Astrocyte (in vitro differentiated cells and primary cell): ENCODE results near the gene ENPP3. TPM values are rescaled to one million over a fixed set of nuclear protein-coding genes. Genes with fewer than 3 reads are reported as not detected.

Source experiments
- DNase-seq: peaks from one replicate; pipeline ENCODE4 v3.0.0-alpha.2; 2010; ENCODE audit warnings: low read depth
- FAIRE-seq: peaks from 2 replicates; lab custom pipeline; 2011; peaks lifted over from hg19 to GRCh38; lab: Jason Lieb, UNC
- H2AFZ ChIP-seq: 2 replicates; pipeline ENCODE4 v1.6.0; 2012; ENCODE audit warnings: low read depth, low read length, inconsistent platforms
- H3K27ac ChIP-seq: 2 replicates; pipeline ENCODE4 v1.5.1; 2011; ENCODE audit warnings: low read depth, low read length, inconsistent platforms
- H3K27me3 ChIP-seq: 2 replicates; pipeline ENCODE4 v1.6.0; 2011; ENCODE audit warnings: low read length, inconsistent platforms; ENCODE audit not compliant: insufficient read depth
- H3K36me3 ChIP-seq: 2 replicates; pipeline ENCODE4 v1.5.1; 2011; ENCODE audit warnings: low read length, inconsistent platforms; ENCODE audit not compliant: insufficient read depth
- H3K4me1 ChIP-seq: 2 replicates; pipeline ENCODE4 v1.5.1; 2011; ENCODE audit warnings: low read length, inconsistent platforms; ENCODE audit not compliant: insufficient read depth
- H3K4me2 ChIP-seq: 2 replicates; pipeline ENCODE4 v1.6.0; 2012; ENCODE audit warnings: low read length, inconsistent platforms
- H3K4me3 ChIP-seq: 2 replicates; pipeline ENCODE4 v1.5.1; 2011; ENCODE audit warnings: low read depth, mild to moderate bottlenecking, low read length, inconsistent platforms; ENCODE audit not compliant: insufficient read depth
- H3K79me2 ChIP-seq: 2 replicates; pipeline ENCODE4 v1.6.0; 2012; ENCODE audit warnings: mild to moderate bottlenecking, low read length, inconsistent platforms; ENCODE audit not compliant: insufficient read depth
- H3K9ac ChIP-seq: 2 replicates; pipeline ENCODE4 v1.6.0; 2012; ENCODE audit warnings: mild to moderate bottlenecking, low read length, inconsistent platforms
- H3K9me3 ChIP-seq: 2 replicates; pipeline ENCODE4 v1.5.1; 2012; ENCODE audit warnings: low read depth, mild to moderate bottlenecking, low read length, inconsistent platforms; ENCODE audit not compliant: insufficient read depth
- H4K20me1 ChIP-seq: 2 replicates; pipeline ENCODE4 v1.6.0; 2012; ENCODE audit warnings: low read length, inconsistent platforms; ENCODE audit not compliant: insufficient read depth
- H3K27ac Mint-ChIP-seq: one replicate; pipeline ENCODE4 v1.8.0; 2021; ENCODE audit warnings: mild to moderate bottlenecking, mixed read lengths; ENCODE audit not compliant: unreplicated experiment
- H3K27me3 Mint-ChIP-seq: one replicate; pipeline ENCODE4 v1.8.0; 2021; ENCODE audit warnings: low read depth, mixed read lengths; ENCODE audit not compliant: unreplicated experiment
- H3K36me3 Mint-ChIP-seq: one replicate; pipeline ENCODE4 v1.8.0; 2021; ENCODE audit warnings: low read depth, mixed read lengths; ENCODE audit not compliant: unreplicated experiment
- H3K4me1 Mint-ChIP-seq: one replicate; pipeline ENCODE4 v1.8.0; 2021; ENCODE audit warnings: low read depth, mixed read lengths; ENCODE audit not compliant: unreplicated experiment
- H3K4me3 Mint-ChIP-seq: one replicate; pipeline ENCODE4 v1.8.0; 2021; ENCODE audit warnings: mild to moderate bottlenecking, moderate library complexity, mixed read lengths; ENCODE audit not compliant: unreplicated experiment
- H3K9me3 Mint-ChIP-seq: one replicate; pipeline ENCODE4 v1.8.0; 2021; ENCODE audit warnings: mild to moderate bottlenecking, mixed read lengths; ENCODE audit not compliant: unreplicated experiment
- EZH2 ChIP-seq: IDR thresholded peaks from 2 replicates; pipeline ENCODE4 v1.6.1; 2012; ENCODE audit warnings: mild to moderate bottlenecking, low read length, inconsistent platforms; ENCODE audit not compliant: insufficient read depth
- total RNA-seq: library from RNA; stranded (reverse); gene quantifications from 2 replicates; pipeline ENCODE4 v1.2.1, GENCODE V29; 2021
- TF ChIP-seq, protein P1 (sequence below): IDR thresholded peaks from 2 replicates; pipeline ENCODE4 v1.5.1; 2011; ENCODE audit warnings: low read depth, mild to moderate bottlenecking, inconsistent platforms, low read length, moderate library complexity; ENCODE audit not compliant: insufficient read depth

The ENPP3 gene
- total RNA-seq, 1 donor from 2014 or later: not detected

DNA sequence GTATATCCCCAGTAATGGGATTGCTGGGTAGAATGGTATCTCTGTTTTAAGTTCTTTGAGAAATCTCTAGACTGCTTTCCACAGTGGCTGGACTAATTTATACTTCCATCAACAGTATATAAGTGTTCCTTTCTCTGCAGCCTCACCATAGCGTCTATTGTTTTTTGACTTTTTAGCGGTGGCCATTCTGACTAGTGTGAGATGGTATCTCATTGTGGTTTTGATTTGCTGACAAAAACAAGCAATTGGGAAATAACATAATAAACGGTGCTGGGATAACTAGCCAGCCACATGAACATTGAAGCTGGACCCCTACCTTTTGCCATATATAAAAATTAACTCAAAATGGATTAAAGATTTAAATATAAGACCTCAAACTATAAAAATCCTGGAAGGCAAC is 49.9 kb downstream of the ENPP3 start:
- FAIRE-seq (no peak), DNase-seq (no peak)
- Mint-ChIP-seq H3K27me3 (no peaks in the 10 kb centered on the region), H3K4me3 (no peak overlapping the region), H3K9me3 (no peaks in the 10 kb centered on the region), H3K36me3 (no peaks in the 10 kb centered on the region), H3K27ac (no peak overlapping the region), H3K4me1 (no peaks in the 10 kb centered on the region)
- Histone ChIP-seq H3K9me3 (no peaks in the 10 kb centered on the region), H4K20me1 (no peaks in the 10 kb centered on the region), H3K27ac (no peak overlapping the region), H3K4me2 (no peak overlapping the region), H3K36me3 (no peaks in the 10 kb centered on the region), H3K27me3 (no peaks in the 10 kb centered on the region), H2AFZ (no peak overlapping the region), H3K9ac (no peak overlapping the region), H3K4me1 (no peaks in the 10 kb centered on the region), H3K4me3 (no peak overlapping the region), H3K79me2 (no peaks in the 10 kb centered on the region)
- TF ChIP-seq, protein P1, sequence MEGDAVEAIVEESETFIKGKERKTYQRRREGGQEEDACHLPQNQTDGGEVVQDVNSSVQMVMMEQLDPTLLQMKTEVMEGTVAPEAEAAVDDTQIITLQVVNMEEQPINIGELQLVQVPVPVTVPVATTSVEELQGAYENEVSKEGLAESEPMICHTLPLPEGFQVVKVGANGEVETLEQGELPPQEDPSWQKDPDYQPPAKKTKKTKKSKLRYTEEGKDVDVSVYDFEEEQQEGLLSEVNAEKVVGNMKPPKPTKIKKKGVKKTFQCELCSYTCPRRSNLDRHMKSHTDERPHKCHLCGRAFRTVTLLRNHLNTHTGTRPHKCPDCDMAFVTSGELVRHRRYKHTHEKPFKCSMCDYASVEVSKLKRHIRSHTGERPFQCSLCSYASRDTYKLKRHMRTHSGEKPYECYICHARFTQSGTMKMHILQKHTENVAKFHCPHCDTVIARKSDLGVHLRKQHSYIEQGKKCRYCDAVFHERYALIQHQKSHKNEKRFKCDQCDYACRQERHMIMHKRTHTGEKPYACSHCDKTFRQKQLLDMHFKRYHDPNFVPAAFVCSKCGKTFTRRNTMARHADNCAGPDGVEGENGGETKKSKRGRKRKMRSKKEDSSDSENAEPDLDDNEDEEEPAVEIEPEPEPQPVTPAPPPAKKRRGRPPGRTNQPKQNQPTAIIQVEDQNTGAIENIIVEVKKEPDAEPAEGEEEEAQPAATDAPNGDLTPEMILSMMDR: no peak
- TF ChIP-seq EZH2: no peak

DNA sequence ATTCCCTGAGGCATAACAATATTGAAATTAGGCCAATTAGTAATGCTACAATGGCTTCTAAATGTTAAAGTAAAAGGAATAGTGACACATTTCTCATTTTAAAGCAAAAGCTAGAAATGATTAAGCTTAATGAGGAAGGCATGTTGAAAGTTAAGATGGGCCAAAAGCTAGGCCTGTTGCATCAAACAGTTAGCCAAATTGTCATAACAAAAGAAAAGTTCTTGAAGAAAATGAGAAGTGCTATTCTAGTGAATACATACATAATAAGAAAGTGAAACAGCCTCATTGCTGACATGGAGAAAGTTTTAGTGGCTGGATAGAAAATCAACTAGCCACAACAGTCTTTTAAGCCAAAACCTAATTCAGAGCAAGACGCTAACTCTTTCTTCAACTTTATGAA is 51.2 kb downstream of the ENPP3 start:
- Histone ChIP-seq H3K4me3 (no peak overlapping the region), H3K4me2 (no peak overlapping the region), H3K9me3 (no peaks in the 10 kb centered on the region), H3K36me3 (no peaks in the 10 kb centered on the region), H3K27me3 (no peaks in the 10 kb centered on the region), H3K9ac (no peak overlapping the region), H4K20me1 (no peaks in the 10 kb centered on the region), H2AFZ (no peak overlapping the region), H3K4me1 (no peaks in the 10 kb centered on the region), H3K27ac (no peak overlapping the region), H3K79me2 (no peaks in the 10 kb centered on the region)
- Mint-ChIP-seq H3K9me3 (no peaks in the 10 kb centered on the region), H3K27me3 (no peaks in the 10 kb centered on the region), H3K36me3 (no peaks in the 10 kb centered on the region), H3K4me3 (no peak overlapping the region), H3K4me1 (no peaks in the 10 kb centered on the region), H3K27ac (no peak overlapping the region)
- FAIRE-seq (no peak), DNase-seq (no peak)
- TF ChIP-seq, protein P1: no peak
- TF ChIP-seq EZH2: no peak

DNA sequence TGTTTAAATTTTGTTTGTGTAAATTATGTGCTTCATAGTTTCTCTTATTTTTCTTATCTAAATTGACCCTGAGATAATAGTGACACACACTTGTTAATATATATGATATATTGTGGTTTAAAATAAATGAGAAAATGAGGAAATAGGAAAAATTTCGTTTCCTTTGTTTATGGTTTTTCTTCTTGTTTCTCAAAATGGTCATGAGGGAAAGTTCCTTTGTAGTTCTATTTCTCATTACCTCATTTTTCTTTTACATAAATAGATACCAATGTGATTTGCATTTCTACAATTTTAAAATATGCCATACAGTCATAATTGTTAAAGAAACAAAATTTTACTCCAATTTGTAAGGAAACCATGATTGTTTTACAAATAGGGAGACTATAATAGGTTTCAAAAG is 54.9 kb downstream of the ENPP3 start:
- no peak overlapping the region for H3K27ac Mint-ChIP-seq
- H3K4me1 ChIP-seq: no peaks in the 10 kb centered on the region
- no peaks in the 10 kb centered on the region for H3K4me1 Mint-ChIP-seq
- H3K4me2 ChIP-seq: no peak overlapping the region
- no peak overlapping the region for H2AFZ ChIP-seq
- no peaks in the 10 kb centered on the region for H3K36me3 ChIP-seq
- TF ChIP-seq, protein P1: no peak
- TF ChIP-seq EZH2: no peak
- peaks cover under 1% of the 10 kb centered on the region for H3K27me3 Mint-ChIP-seq
- H4K20me1 ChIP-seq: no peaks in the 10 kb centered on the region
- H3K4me3 Mint-ChIP-seq: no peak overlapping the region
- no peaks in the 10 kb centered on the region for H3K79me2 ChIP-seq
- H3K9me3 Mint-ChIP-seq: no peaks in the 10 kb centered on the region
- no peak for DNase-seq
- no peak overlapping the region for H3K9ac ChIP-seq
- no peak overlapping the region for H3K27ac ChIP-seq
- no peaks in the 10 kb centered on the region for H3K36me3 Mint-ChIP-seq
- no peak overlapping the region for H3K4me3 ChIP-seq
- no peaks in the 10 kb centered on the region for H3K27me3 ChIP-seq
- no peaks in the 10 kb centered on the region for H3K9me3 ChIP-seq
- FAIRE-seq: no peak
